Activated T-cell treated with anti-CD3 and anti-CD28 coated beads, Interleukin-2, amount 50 U/mL, for 24 hours (primary cell): ENCODE data around the gene EPN2.

Source experiments
- DNase-seq: peaks from one replicate; pipeline ENCODE4 v3.0.0-alpha.2; 2020
- H3K27ac Mint-ChIP-seq: 2 replicates; pipeline ENCODE4 v1.8.0; 2020; ENCODE audit warnings: mild to moderate bottlenecking, mixed read lengths
- H3K27me3 Mint-ChIP-seq: 2 replicates; pipeline ENCODE4 v1.8.0; 2020; ENCODE audit warnings: mixed read lengths
- H3K36me3 Mint-ChIP-seq: 2 replicates; pipeline ENCODE4 v1.8.0; 2020; ENCODE audit warnings: low read depth, mixed read lengths
- H3K4me1 Mint-ChIP-seq: 2 replicates; pipeline ENCODE4 v1.8.0; 2020; ENCODE audit warnings: low read depth, mixed read lengths
- H3K4me3 Mint-ChIP-seq: 2 replicates; pipeline ENCODE4 v1.8.0; 2020; ENCODE audit warnings: mild to moderate bottlenecking, moderate library complexity, mixed read lengths
- H3K9me3 Mint-ChIP-seq: 2 replicates; pipeline ENCODE4 v1.8.0; 2020; ENCODE audit warnings: mixed read lengths

Gene EPN2

GRCh38 chr17:19301973-19302372 is 64.8 kb downstream of the EPN2 start:
- no peaks in the 10 kb centered on the region for H3K9me3 Mint-ChIP-seq
- H3K27me3 Mint-ChIP-seq: peaks cover 34% of the 10 kb centered on the region
- no peak for DNase-seq
- no peak overlapping the region for H3K4me3 Mint-ChIP-seq
- no peaks in the 10 kb centered on the region for H3K36me3 Mint-ChIP-seq
- peaks cover 20% of the 10 kb centered on the region for H3K4me1 Mint-ChIP-seq
- no peak overlapping the region for H3K27ac Mint-ChIP-seq

- H3K9me3 Mint-ChIP-seq: no peaks in the 10 kb centered on the region
- DNase-seq: no peak
- H3K4me3 Mint-ChIP-seq: no peak overlapping the region
- no peaks in the 10 kb centered on the region for H3K36me3 Mint-ChIP-seq
- H3K27me3 Mint-ChIP-seq: peaks cover 40% of the 10 kb centered on the region
- peaks cover 23% of the 10 kb centered on the region for H3K4me1 Mint-ChIP-seq
- no peak overlapping the region for H3K27ac Mint-ChIP-seq
Measured at GRCh38 chr17:19302791-19303331, 65.7 kb downstream of the EPN2 start.

GRCh38 chr17:19303367-19303776 is 66.2 kb downstream of the EPN2 start:
- H3K27me3 Mint-ChIP-seq: peaks cover 43% of the 10 kb centered on the region
- H3K4me1 Mint-ChIP-seq: peaks cover 23% of the 10 kb centered on the region
- H3K36me3 Mint-ChIP-seq: no peaks in the 10 kb centered on the region
- H3K27ac Mint-ChIP-seq: no peak overlapping the region
- no peak for DNase-seq
- H3K9me3 Mint-ChIP-seq: no peaks in the 10 kb centered on the region
- H3K4me3 Mint-ChIP-seq: no peak overlapping the region

- no peak for DNase-seq
- Mint-ChIP-seq H3K27ac (no peak overlapping the region), H3K36me3 (no peaks in the 10 kb centered on the region), H3K9me3 (no peaks in the 10 kb centered on the region), H3K27me3 (peaks cover 51% of the 10 kb centered on the region), H3K4me1 (peaks cover 23% of the 10 kb centered on the region), H3K4me3 (no peak overlapping the region)
Measured at GRCh38 chr17:19304209-19304608, 67.0 kb downstream of the EPN2 start.

GRCh38 chr17:19304751-19305150 is 67.6 kb downstream of the EPN2 start:
- peaks cover 57% of the 10 kb centered on the region for H3K27me3 Mint-ChIP-seq
- peaks cover under 1% of the 10 kb centered on the region for H3K36me3 Mint-ChIP-seq
- H3K4me3 Mint-ChIP-seq: no peak overlapping the region
- H3K9me3 Mint-ChIP-seq: no peaks in the 10 kb centered on the region
- peaks cover 23% of the 10 kb centered on the region for H3K4me1 Mint-ChIP-seq
- H3K27ac Mint-ChIP-seq: no peak overlapping the region
- no peak for DNase-seq

- Mint-ChIP-seq H3K4me3 (no peak overlapping the region), H3K27ac (no peak overlapping the region), H3K36me3 (peaks cover 3% of the 10 kb centered on the region), H3K27me3 (peaks cover 62% of the 10 kb centered on the region), H3K9me3 (no peaks in the 10 kb centered on the region), H3K4me1 (peaks cover 23% of the 10 kb centered on the region)
- DNase-seq: no peak
Measured at GRCh38 chr17:19305256-19305655, 68.1 kb downstream of the EPN2 start.

GRCh38 chr17:19305761-19306159 is 68.6 kb downstream of the EPN2 start:
- peaks cover 3% of the 10 kb centered on the region for H3K36me3 Mint-ChIP-seq
- no peak overlapping the region for H3K4me3 Mint-ChIP-seq
- peaks cover 23% of the 10 kb centered on the region for H3K4me1 Mint-ChIP-seq
- H3K9me3 Mint-ChIP-seq: no peaks in the 10 kb centered on the region
- DNase-seq: no peak
- peaks cover 64% of the 10 kb centered on the region for H3K27me3 Mint-ChIP-seq
- H3K27ac Mint-ChIP-seq: no peak overlapping the region

GRCh38 chr17:19306160-19307111 is 69.3 kb downstream of the EPN2 start:
- Mint-ChIP-seq H3K27me3 (peaks cover 68% of the 10 kb centered on the region), H3K27ac (no peak overlapping the region), H3K4me1 (peaks cover 23% of the 10 kb centered on the region), H3K9me3 (no peaks in the 10 kb centered on the region), H3K36me3 (peaks cover 3% of the 10 kb centered on the region), H3K4me3 (no peak overlapping the region)
- DNase-seq: peak; percentile 37

- H3K27ac Mint-ChIP-seq: no peak overlapping the region
- no peak for DNase-seq
- peaks cover 23% of the 10 kb centered on the region for H3K4me1 Mint-ChIP-seq
- no peaks in the 10 kb centered on the region for H3K9me3 Mint-ChIP-seq
- peaks cover 6% of the 10 kb centered on the region for H3K36me3 Mint-ChIP-seq
- H3K27me3 Mint-ChIP-seq: peaks cover 68% of the 10 kb centered on the region
- H3K4me3 Mint-ChIP-seq: no peak overlapping the region
Measured at GRCh38 chr17:19307521-19307920, 70.4 kb downstream of the EPN2 start.

GRCh38 chr17:19308398-19308797 is 71.2 kb downstream of the EPN2 start:
- DNase-seq: no peak
- H3K4me1 Mint-ChIP-seq: peaks cover 23% of the 10 kb centered on the region

GRCh38 chr17:19309701-19310100 is 72.5 kb downstream of the EPN2 start:
- no peak for DNase-seq
- Mint-ChIP-seq H3K27ac (no peak overlapping the region), H3K27me3 (peaks cover 58% of the 10 kb centered on the region), H3K9me3 (no peaks in the 10 kb centered on the region), H3K36me3 (peaks cover 9% of the 10 kb centered on the region), H3K4me1 (peaks cover 23% of the 10 kb centered on the region), H3K4me3 (no peak overlapping the region)

More at GRCh38 chr17:19308398-19308797, 71.2 kb downstream of the EPN2 start:
- peaks cover 9% of the 10 kb centered on the region for H3K36me3 Mint-ChIP-seq
- H3K27ac Mint-ChIP-seq: no peak overlapping the region
- no peaks in the 10 kb centered on the region for H3K9me3 Mint-ChIP-seq
- no peak overlapping the region for H3K4me3 Mint-ChIP-seq
- peaks cover 63% of the 10 kb centered on the region for H3K27me3 Mint-ChIP-seq

- peaks cover 21% of the 10 kb centered on the region for H3K4me1 Mint-ChIP-seq
- H3K4me3 Mint-ChIP-seq: no peak overlapping the region
- no peak overlapping the region for H3K27ac Mint-ChIP-seq
- H3K27me3 Mint-ChIP-seq: peaks cover 56% of the 10 kb centered on the region
- no peak for DNase-seq
- peaks cover 9% of the 10 kb centered on the region for H3K36me3 Mint-ChIP-seq
- no peaks in the 10 kb centered on the region for H3K9me3 Mint-ChIP-seq
Measured at GRCh38 chr17:19310151-19310550, 73.0 kb downstream of the EPN2 start.

GRCh38 chr17:19311016-19311415 is 73.8 kb downstream of the EPN2 start:
- H3K4me1 Mint-ChIP-seq: peaks cover 12% of the 10 kb centered on the region
- peaks cover 9% of the 10 kb centered on the region for H3K36me3 Mint-ChIP-seq
- H3K27me3 Mint-ChIP-seq: peaks cover 47% of the 10 kb centered on the region
- H3K4me3 Mint-ChIP-seq: no peak overlapping the region
- no peaks in the 10 kb centered on the region for H3K9me3 Mint-ChIP-seq
- DNase-seq: no peak
- H3K27ac Mint-ChIP-seq: no peak overlapping the region

GRCh38 chr17:19311421-19312215 is 74.5 kb downstream of the EPN2 start:
- Mint-ChIP-seq H3K27me3 (peaks cover 41% of the 10 kb centered on the region), H3K36me3 (peaks cover 9% of the 10 kb centered on the region), H3K9me3 (no peaks in the 10 kb centered on the region), H3K27ac (no peak overlapping the region), H3K4me3 (no peak overlapping the region), H3K4me1 (peaks cover 6% of the 10 kb centered on the region)
- no peak for DNase-seq
